AG04450 (cell line): ENCODE data around the gene ZNF615. TPM values are rescaled to one million over a fixed set of nuclear protein-coding genes. Genes with fewer than 3 reads are reported as not detected.
"Not testable (repeated sequence)": the region's sequence is repeated elsewhere in the genome, so short reads cannot be mapped to it uniquely, and the experiment has no call there.

Experiments used
- CTCF ChIA-PET: fragments of 300-600, 350-600 bp; formaldehyde crosslinking; extraction: SDS; loops from one replicate; lab custom pipeline; 2022; ENCODE audit warnings: antibody characterized with exemption, inconsistent platforms; lab: Charles Lee
- POLR2A ChIA-PET: fragments of 350-600 bp; formaldehyde crosslinking; extraction: SDS; loops from one replicate; lab custom pipeline; 2021; ENCODE audit warnings: antibody characterized with exemption, inconsistent platforms; lab: Yijun Ruan, JAX
- DNase-seq: peaks from one replicate; pipeline ENCODE4 v3.0.0-alpha.2; 2011; ENCODE audit warnings: low read depth, low spot score
- H3K27ac ChIP-seq: one replicate; pipeline ENCODE4 v1.5.1; 2012; ENCODE audit warnings: low read depth, low read length, control low read depth
- H3K27me3 ChIP-seq: one replicate; pipeline ENCODE4 v1.6.0; 2012; ENCODE audit warnings: low read length; ENCODE audit not compliant: control insufficient read depth, insufficient read depth
- H3K4me3 ChIP-seq: 2 replicates; pipeline ENCODE4 v1.5.1; 2011; ENCODE audit warnings: mild to moderate bottlenecking, low read depth, low read length, control low read depth
- H3K9me3 ChIP-seq: 2 replicates; pipeline ENCODE4 v1.5.1; 2012; ENCODE audit warnings: low read length; ENCODE audit not compliant: control insufficient read depth, insufficient read depth
- polyA plus RNA-seq: library from polyadenylated mRNA; depleted of rRNA; stranded (reverse); fragments of >200 nt; gene quantifications from 2 replicates; pipeline ENCODE4 v1.2.3, GENCODE V29; 2011
- TF ChIP-seq, protein P1 (sequence below): IDR thresholded peaks from 2 replicates; pipeline ENCODE4 v1.5.1; 2011; ENCODE audit warnings: low read depth, low read length, control low read depth, inconsistent platforms

ZNF615 gene
- polyA plus RNA-seq, 1 experiment: 7.6 TPM

DNA sequence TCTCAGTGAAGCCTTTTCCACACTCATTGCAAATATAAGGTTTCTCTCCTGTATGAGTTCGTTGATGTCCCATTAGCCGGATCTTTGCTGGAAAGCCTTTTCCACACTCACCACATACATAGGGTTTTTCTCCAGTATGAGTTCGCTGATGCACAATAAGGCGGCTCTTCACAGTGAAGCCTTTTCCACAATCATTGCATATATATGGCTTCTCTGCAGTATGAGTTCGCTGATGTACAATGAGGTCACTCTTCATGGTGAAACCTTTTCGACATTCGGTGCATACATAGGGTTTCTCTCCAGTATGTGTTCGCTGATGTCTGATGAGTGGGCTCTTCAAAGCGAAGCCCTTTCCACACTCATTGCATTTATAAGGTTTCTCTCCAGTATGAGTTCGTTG lies 14.6 kb downstream of the ZNF615 start:
- ChIA-PET CTCF (no interaction called here), POLR2A (no interaction called here)
- H3K9me3 ChIP-seq: peaks cover 44% of the 10 kb centered on the region
- TF ChIP-seq, protein P1, sequence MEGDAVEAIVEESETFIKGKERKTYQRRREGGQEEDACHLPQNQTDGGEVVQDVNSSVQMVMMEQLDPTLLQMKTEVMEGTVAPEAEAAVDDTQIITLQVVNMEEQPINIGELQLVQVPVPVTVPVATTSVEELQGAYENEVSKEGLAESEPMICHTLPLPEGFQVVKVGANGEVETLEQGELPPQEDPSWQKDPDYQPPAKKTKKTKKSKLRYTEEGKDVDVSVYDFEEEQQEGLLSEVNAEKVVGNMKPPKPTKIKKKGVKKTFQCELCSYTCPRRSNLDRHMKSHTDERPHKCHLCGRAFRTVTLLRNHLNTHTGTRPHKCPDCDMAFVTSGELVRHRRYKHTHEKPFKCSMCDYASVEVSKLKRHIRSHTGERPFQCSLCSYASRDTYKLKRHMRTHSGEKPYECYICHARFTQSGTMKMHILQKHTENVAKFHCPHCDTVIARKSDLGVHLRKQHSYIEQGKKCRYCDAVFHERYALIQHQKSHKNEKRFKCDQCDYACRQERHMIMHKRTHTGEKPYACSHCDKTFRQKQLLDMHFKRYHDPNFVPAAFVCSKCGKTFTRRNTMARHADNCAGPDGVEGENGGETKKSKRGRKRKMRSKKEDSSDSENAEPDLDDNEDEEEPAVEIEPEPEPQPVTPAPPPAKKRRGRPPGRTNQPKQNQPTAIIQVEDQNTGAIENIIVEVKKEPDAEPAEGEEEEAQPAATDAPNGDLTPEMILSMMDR: no peak
- H3K27me3 ChIP-seq: no peaks in the 10 kb centered on the region
- DNase-seq: no peak
- H3K4me3 ChIP-seq: no peak overlapping the region
- H3K27ac ChIP-seq: no peak overlapping the region

GRCh38 chr19:51986309-51987291 lies 21.4 kb downstream of the ZNF615 start, which contains the start of gene ZNF350:
ZNF350 (minus strand) TSS chr19:51986840; CDS start chr19:51974360, 12,480 bp downstream.
- ChIA-PET CTCF (no interaction called here), POLR2A (no interaction called here)
- H3K4me3 ChIP-seq: peak within 1 kb of the TSS; percentile 96
- H3K9me3 ChIP-seq: peaks cover 50% of the 10 kb centered on the region
- peak within 1 kb of the TSS; percentile 73 for H3K27ac ChIP-seq
- TF ChIP-seq, protein P1: no peak
- DNase-seq: peak; percentile 90
- no peaks in the 10 kb centered on the region for H3K27me3 ChIP-seq

GRCh38 chr19:51983361-51983760 lies 24.6 kb downstream of the ZNF615 start:
- DNase-seq: no peak
- ChIA-PET POLR2A (no interaction called here), CTCF (no interaction called here)
- Histone ChIP-seq H3K9me3 (peaks cover 48% of the 10 kb centered on the region), H3K27me3 (no peaks in the 10 kb centered on the region), H3K27ac (no peak overlapping the region), H3K4me3 (no peak overlapping the region)
- TF ChIP-seq, protein P1: no peak

DNA sequence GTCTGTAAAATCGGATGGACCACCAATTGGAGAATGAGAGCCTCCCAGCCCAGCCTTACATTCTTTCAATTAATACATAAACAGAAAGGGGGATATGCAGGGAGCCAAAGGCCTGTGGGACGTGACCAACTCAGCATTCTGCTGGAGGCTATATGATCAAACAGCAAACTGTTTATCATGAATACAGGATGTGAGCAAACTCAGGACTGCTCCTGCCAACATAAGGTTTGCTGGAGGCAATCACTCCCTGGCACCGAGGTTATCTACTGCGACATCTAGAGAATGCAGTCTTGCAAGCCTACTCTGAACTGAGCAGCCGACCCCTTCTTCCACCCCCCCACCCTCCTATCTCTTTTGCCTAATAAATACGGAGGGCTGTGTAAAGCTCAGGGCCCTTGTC lies 27.1 kb downstream of the ZNF615 start:
- CTCF ChIA-PET, H3K27me3 ChIP-seq, H3K27ac ChIP-seq, POLR2A ChIA-PET, H3K4me3 ChIP-seq, DNase-seq: not testable (repeated sequence)
- peaks cover 43% of the 10 kb centered on the region for H3K9me3 ChIP-seq

DNA sequence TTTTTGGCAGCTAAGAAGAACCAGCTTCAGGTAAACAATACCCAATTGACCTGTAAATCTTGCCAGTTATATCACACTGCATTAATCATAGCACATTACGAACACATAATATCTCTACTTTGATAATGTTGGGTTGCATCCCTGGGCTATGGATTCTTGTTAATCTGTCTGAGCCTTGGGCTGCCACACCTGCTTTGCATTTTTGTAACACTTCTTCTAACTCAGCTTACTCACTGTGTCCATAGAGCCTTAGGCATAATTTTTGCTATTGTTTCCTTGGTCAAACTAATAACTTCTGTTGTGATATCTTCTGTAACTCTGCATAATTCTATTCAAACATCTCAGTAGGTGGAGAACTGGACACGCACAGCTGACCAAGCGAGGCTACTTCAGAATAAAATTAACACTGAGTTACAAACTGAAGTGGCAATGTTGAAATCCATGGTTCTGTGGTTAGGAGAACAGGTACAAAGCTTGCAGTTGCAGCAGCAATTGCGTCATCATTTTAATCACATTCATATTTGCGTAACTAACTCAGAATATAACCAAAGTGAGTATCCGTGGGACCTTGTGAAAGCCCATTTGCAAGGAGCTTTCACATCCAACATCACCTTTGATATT lies 27.8 kb downstream of the ZNF615 start:
- TF ChIP-seq, protein P1: no peak
- Histone ChIP-seq H3K27me3 (no peaks in the 10 kb centered on the region), H3K9me3 (peaks cover 43% of the 10 kb centered on the region), H3K4me3 (no peak overlapping the region), H3K27ac (no peak overlapping the region)
- no peak for DNase-seq
- ChIA-PET CTCF (no interaction called here), POLR2A (no interaction called here)
